ENCODE data around the gene FYCO1. TPM values are rescaled to one million over a fixed set of nuclear protein-coding genes. Genes with fewer than 3 reads are reported as not detected.

FYCO1 gene
- total RNA-seq, 1 experiment from 2014 or later = 19.7 TPM

DNA sequence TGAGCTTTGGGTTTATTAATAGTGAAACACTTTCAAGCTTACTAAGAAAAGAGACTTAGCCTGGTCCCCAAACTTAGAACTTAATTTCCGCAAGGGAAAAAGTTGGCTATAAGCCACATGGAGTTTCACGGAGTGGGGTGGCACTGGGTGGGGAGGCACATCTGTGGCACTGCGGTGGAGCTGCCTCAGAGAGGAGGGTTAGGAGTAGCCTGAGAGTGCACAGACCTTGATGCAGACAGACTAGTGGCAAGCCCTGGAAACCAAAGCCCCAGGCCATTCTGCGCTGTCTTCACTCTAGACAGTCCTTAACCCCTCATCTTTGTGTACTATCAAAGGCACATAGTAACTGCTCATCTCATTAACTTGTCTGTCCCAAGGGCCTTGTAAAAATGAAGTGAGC is 30.4 kb downstream of the FYCO1 start:
- CTCF ChIA-PET = no interaction called here
- no peaks in the 10 kb centered on the region for H3K27me3 ChIP-seq (ENCODE audit: insufficient read depth, low read depth)
- no peaks in the 10 kb centered on the region for H3K9me2 ChIP-seq (ENCODE audit: insufficient read depth)
- H3F3A ChIP-seq (ENCODE audit: insufficient read depth, low read depth) = no peaks in the 10 kb centered on the region
- no peak overlapping the region for H3K4me3 ChIP-seq
- intact Hi-C loops (cut with micrococcal nuclease; ENCODE audit: unreplicated experiment) = no loop called here
- H3K27ac ChIP-seq = no peak overlapping the region
- no peaks in the 10 kb centered on the region for H3K79me2 ChIP-seq (ENCODE audit: low read depth)
- H4K20me1 ChIP-seq (ENCODE audit: insufficient read depth) = no peaks in the 10 kb centered on the region
- no peaks in the 10 kb centered on the region for H3K9me3 ChIP-seq (ENCODE audit: insufficient read depth, low read depth)
- no peak for DNase-seq
- no peak overlapping the region for H3K4me2 ChIP-seq
- no peaks in the 10 kb centered on the region for H3K36me3 ChIP-seq (ENCODE audit: low read depth)
- BruUV-seq (replicated peaks) = no TSS peak
- POLR2A ChIA-PET (ENCODE audit: unreplicated experiment) = interaction anchor here (0.7 kb wide), 1 partner anchor 389 kb away, joined by 3 read pairs; no protein-coding TSS in a partner anchor
- H2AFZ ChIP-seq = no peak overlapping the region
- 0 out of 2 replicates have a peak, but pooled peaks cover 8% of the 10 kb centered on the region for H3K4me1 ChIP-seq (replicated peaks; ENCODE audit: insufficient read depth)
- TF ChIP-seq EZH2 (IDR thresholded peaks at IDR 0.05; ENCODE audit: low read depth) = no peak
- TF ChIP-seq, protein P1, sequence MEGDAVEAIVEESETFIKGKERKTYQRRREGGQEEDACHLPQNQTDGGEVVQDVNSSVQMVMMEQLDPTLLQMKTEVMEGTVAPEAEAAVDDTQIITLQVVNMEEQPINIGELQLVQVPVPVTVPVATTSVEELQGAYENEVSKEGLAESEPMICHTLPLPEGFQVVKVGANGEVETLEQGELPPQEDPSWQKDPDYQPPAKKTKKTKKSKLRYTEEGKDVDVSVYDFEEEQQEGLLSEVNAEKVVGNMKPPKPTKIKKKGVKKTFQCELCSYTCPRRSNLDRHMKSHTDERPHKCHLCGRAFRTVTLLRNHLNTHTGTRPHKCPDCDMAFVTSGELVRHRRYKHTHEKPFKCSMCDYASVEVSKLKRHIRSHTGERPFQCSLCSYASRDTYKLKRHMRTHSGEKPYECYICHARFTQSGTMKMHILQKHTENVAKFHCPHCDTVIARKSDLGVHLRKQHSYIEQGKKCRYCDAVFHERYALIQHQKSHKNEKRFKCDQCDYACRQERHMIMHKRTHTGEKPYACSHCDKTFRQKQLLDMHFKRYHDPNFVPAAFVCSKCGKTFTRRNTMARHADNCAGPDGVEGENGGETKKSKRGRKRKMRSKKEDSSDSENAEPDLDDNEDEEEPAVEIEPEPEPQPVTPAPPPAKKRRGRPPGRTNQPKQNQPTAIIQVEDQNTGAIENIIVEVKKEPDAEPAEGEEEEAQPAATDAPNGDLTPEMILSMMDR (conservative IDR thresholded peaks at IDR 0.05) = no peak

DNA sequence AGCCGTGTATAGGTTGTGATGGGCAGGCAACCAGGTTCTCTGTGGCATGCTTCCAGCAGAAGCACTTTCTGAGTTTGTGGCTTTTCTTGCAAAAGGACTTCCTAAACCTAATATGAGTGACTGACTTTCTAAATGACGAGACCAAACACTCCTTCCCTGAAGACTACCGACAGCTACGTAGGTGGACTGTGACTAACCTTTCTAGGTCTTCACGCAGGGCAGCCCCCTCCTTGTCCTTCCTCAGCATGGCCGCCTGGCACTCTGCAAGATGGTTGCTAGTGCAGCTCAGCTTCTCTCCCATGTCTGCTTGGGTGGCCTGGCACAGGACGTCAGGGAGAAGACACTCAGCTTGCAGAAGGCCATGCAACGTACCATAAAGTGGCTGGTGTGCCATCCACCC is 31.5 kb downstream of the FYCO1 start:
- BruUV-seq (replicated peaks) = no TSS peak
- TF ChIP-seq, protein P1 (conservative IDR thresholded peaks at IDR 0.05) = no peak
- no peak for TF ChIP-seq EZH2 (IDR thresholded peaks at IDR 0.05; ENCODE audit: low read depth)

DNA sequence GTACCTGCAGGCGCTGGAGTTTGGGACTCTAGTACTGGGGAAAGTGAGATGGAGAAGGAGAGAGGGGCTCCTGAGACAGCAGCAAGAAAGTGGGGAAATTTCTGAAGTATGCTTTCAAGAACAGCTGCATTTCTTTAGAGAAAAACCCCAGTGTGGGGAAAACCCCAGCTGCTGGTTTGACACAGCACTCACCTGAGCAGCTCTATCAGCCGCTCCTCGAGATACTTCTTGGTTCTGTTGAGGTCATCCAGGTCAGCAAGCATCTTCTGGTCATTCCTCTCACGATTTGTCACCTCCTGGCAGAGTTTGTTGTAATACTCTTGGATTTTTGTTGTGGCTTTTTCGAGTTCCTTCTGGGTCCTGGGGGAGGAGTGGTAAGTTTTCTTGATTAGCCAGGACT is 33.6 kb downstream of the FYCO1 start:
- no peak for TF ChIP-seq EZH2 (IDR thresholded peaks at IDR 0.05; ENCODE audit: low read depth)
- TF ChIP-seq, protein P1 (conservative IDR thresholded peaks at IDR 0.05) = no peak
- ChIA-PET POLR2A (ENCODE audit: unreplicated experiment) (no interaction called here), CTCF (interaction anchor here (0.6 kb wide), 1 partner anchor 29 kb away, joined by 5 read pairs; no protein-coding TSS in a partner anchor)
- Histone ChIP-seq H3K9me3 (ENCODE audit: insufficient read depth, low read depth) (no peaks in the 10 kb centered on the region), H3K79me2 (ENCODE audit: low read depth) (no peaks in the 10 kb centered on the region), H3K27me3 (ENCODE audit: insufficient read depth, low read depth) (no peaks in the 10 kb centered on the region), H2AFZ (no peak overlapping the region), H3K27ac (no peak overlapping the region), H3F3A (ENCODE audit: insufficient read depth, low read depth) (no peaks in the 10 kb centered on the region), H3K9me2 (ENCODE audit: insufficient read depth) (no peaks in the 10 kb centered on the region), H3K4me1 (replicated peaks; ENCODE audit: insufficient read depth) (no peaks in the 10 kb centered on the region), H4K20me1 (ENCODE audit: insufficient read depth) (no peaks in the 10 kb centered on the region), H3K36me3 (ENCODE audit: low read depth) (no peaks in the 10 kb centered on the region), H3K4me2 (no peak overlapping the region), H3K4me3 (no peak overlapping the region)
- no peak for DNase-seq
- no TSS peak for BruUV-seq (replicated peaks)
- intact Hi-C loops (cut with micrococcal nuclease; ENCODE audit: unreplicated experiment) = no loop called here

More for the DNA sequence above, 31.5 kb downstream of the FYCO1 start:
- ChIA-PET POLR2A (ENCODE audit: unreplicated experiment) (no interaction called here), CTCF (no interaction called here)
- Histone ChIP-seq H3K79me2 (ENCODE audit: low read depth) (no peaks in the 10 kb centered on the region), H3K9me3 (ENCODE audit: insufficient read depth, low read depth) (no peaks in the 10 kb centered on the region), H3K9me2 (ENCODE audit: insufficient read depth) (no peaks in the 10 kb centered on the region), H3K4me3 (no peak overlapping the region), H3K27ac (no peak overlapping the region), H3K4me2 (no peak overlapping the region), H3K4me1 (replicated peaks; ENCODE audit: insufficient read depth) (0 out of 2 replicates have a peak, but pooled peaks cover 8% of the 10 kb centered on the region), H3K27me3 (ENCODE audit: insufficient read depth, low read depth) (no peaks in the 10 kb centered on the region), H4K20me1 (ENCODE audit: insufficient read depth) (no peaks in the 10 kb centered on the region), H3F3A (ENCODE audit: insufficient read depth, low read depth) (no peaks in the 10 kb centered on the region), H2AFZ (no peak overlapping the region), H3K36me3 (ENCODE audit: low read depth) (no peaks in the 10 kb centered on the region)
- intact Hi-C loops (cut with micrococcal nuclease; ENCODE audit: unreplicated experiment) = no loop called here
- DNase-seq = no peak
